HepG2 (cell line): ENCODE data around the gene RNASE11. TPM values are rescaled to one million over a fixed set of nuclear protein-coding genes. Genes with fewer than 3 reads are reported as not detected.

Experiments
- ATAC-seq: fragments of 200-7000 bp; cut with Tn5 transposase; 3 replicates; pipeline ENCODE4 v1.9.1; 2020; ENCODE audit warnings: mild to moderate bottlenecking, moderate library complexity
- BruUV-seq: library from RNA; stranded (reverse); fragments of 400-500 nt; replicated peaks from 2 replicates; lab custom pipeline; 2021; lab: Mats Ljungman, UMichigan
- CTCF ChIA-PET: fragments of 300-600 bp; formaldehyde crosslinking; extraction: SDS; loops from one replicate; lab custom pipeline; 2021; ENCODE audit warnings: low total read pairs, inconsistent platforms, low intra/inter-chr PET ratio; lab: Yijun Ruan, JAX
- POLR2A ChIA-PET: fragments of 350-600 bp; sonication (Branson Sonifier 250); formaldehyde crosslinking; loops from one replicate; lab custom pipeline; 2020; ENCODE audit warnings: antibody characterized with exemption, inconsistent platforms; lab: Yijun Ruan, JAX
- DNase-seq: peaks from one replicate; pipeline ENCODE4 v3.0.0-alpha.2; 2015; ENCODE audit warnings: low spot score
- FAIRE-seq: peaks from 3 replicates; lab custom pipeline; 2011; peaks lifted over from hg19 to GRCh38; lab: Jason Lieb, UNC
- H2AFZ ChIP-seq: one replicate; pipeline ENCODE4 v1.6.1; 2011; ENCODE audit warnings: low read length, inconsistent platforms
- H3K27ac ChIP-seq: fragments of 300-600 bp; 3 replicates; pipeline ENCODE4 v1.8.0; 2011; ENCODE audit warnings: mixed run types, mild to moderate bottlenecking, mixed read lengths, low read length, inconsistent platforms; ENCODE audit not compliant: insufficient read depth; ENCODE audit errors: extremely low read length
- H3K27me3 ChIP-seq, 2 experiments: fragments of 200-600 bp in 1 of 2; 2 replicates in 1 of 2; 3 replicates in 1 of 2; pipeline versions ENCODE4 v1.6.0 to v1.8.0; 2011; ENCODE audit warnings: low read length in 2 of 2, mild to moderate bottlenecking in 2 of 2, moderate library complexity in 2 of 2, inconsistent platforms in 1 of 2; ENCODE audit not compliant: insufficient read depth in 2 of 2, control insufficient read depth in 1 of 2
- H3K36me3 ChIP-seq, 2 experiments: fragments of 200-600 bp in 1 of 2; replicated peaks in 1 of 2; 2 replicates in 1 of 2; 3 replicates in 1 of 2; pipeline versions ENCODE4 v1.5.1 to v1.8.0; 2011; ENCODE audit warnings: low read length in 2 of 2, inconsistent platforms in 1 of 2; ENCODE audit not compliant: insufficient read depth in 2 of 2, control insufficient read depth in 1 of 2
- H3K4me1 ChIP-seq: 2 replicates; pipeline ENCODE4 v1.5.1; 2012; ENCODE audit warnings: low read length, inconsistent platforms; ENCODE audit not compliant: insufficient read depth
- H3K4me2 ChIP-seq: 2 replicates; pipeline ENCODE4 v1.6.0; 2011; ENCODE audit warnings: low read depth, low read length, inconsistent platforms
- H3K4me3 ChIP-seq, 3 experiments: fragments of 200-600 bp in 1 of 3; sonication (generic), shearing (Covaris generic) in 1 of 3; replicated peaks in 1 of 3; 2 replicates each; pipeline ENCODE4 v1.5.1; 2011 to 2016; ENCODE audit warnings: low read length in 3 of 3, inconsistent platforms in 2 of 3, low read depth in 2 of 3, mild to moderate bottlenecking in 2 of 3, control low read depth in 1 of 3, mixed read lengths in 1 of 3; ENCODE audit not compliant: insufficient read depth in 1 of 3
- H3K79me2 ChIP-seq: one replicate; pipeline ENCODE4 v1.6.1; 2011; ENCODE audit warnings: low read length, inconsistent platforms; ENCODE audit not compliant: insufficient read depth
- H3K9ac ChIP-seq: 2 replicates; pipeline ENCODE4 v1.6.0; 2011; ENCODE audit warnings: mild to moderate bottlenecking, low read depth, low read length, inconsistent platforms; ENCODE audit not compliant: insufficient read depth
- H3K9me3 ChIP-seq: 2 replicates; pipeline ENCODE4 v1.5.1; 2012; ENCODE audit warnings: mild to moderate bottlenecking, low read length
- H4K20me1 ChIP-seq: 2 replicates; pipeline ENCODE4 v1.6.0; 2011; ENCODE audit warnings: inconsistent platforms, mild to moderate bottlenecking, low read length, moderate library complexity; ENCODE audit not compliant: insufficient read depth
- CHD4 ChIP-seq: fragments of 200-600 bp; sonication (generic); IDR thresholded peaks from 2 replicates; pipeline ENCODE4 v1.7.0; 2017; ENCODE audit warnings: mild to moderate bottlenecking, low read length, borderline replicate concordance
- DPF2 ChIP-seq: sonication (generic); formaldehyde crosslinking; IDR thresholded peaks from 2 replicates; pipeline ENCODE4 v1.4.0; 2020; ENCODE audit warnings: mild to moderate bottlenecking, low read depth, missing genetic modification reagents, borderline replicate concordance
- EEA1 ChIP-seq: sonication (generic); formaldehyde crosslinking; IDR thresholded peaks from 2 replicates; pipeline ENCODE4 v1.5.1; 2020; ENCODE audit warnings: mild to moderate bottlenecking, missing genetic modification reagents, borderline replicate concordance
- ETV6 ChIP-seq: sonication (generic); formaldehyde crosslinking; conservative IDR thresholded peaks from 2 replicates; pipeline ENCODE4 v1.4.0; 2020; ENCODE audit warnings: missing genetic modification reagents
- HOXA3 ChIP-seq: sonication (generic); formaldehyde crosslinking; IDR thresholded peaks from 2 replicates; pipeline ENCODE4 v1.5.0; 2020; ENCODE audit warnings: missing genetic modification reagents
- JARID2 ChIP-seq: sonication (generic); formaldehyde crosslinking; IDR thresholded peaks from 2 replicates; pipeline ENCODE4 v1.8.1; 2023; ENCODE audit warnings: missing genetic modification reagents, inconsistent platforms; ENCODE audit not compliant: insufficient replicate concordance
- KDM4B ChIP-seq: sonication (generic); formaldehyde crosslinking; IDR thresholded peaks from 2 replicates; pipeline ENCODE4 v1.4.0; 2020; ENCODE audit warnings: missing genetic modification reagents
- MAF1 ChIP-seq: sonication (generic); formaldehyde crosslinking; IDR thresholded peaks from 2 replicates; pipeline ENCODE4 v1.5.0; 2020; ENCODE audit warnings: missing genetic modification reagents, borderline replicate concordance
- RAD21 ChIP-seq: fragments of 450-650 bp; formaldehyde crosslinking; IDR thresholded peaks from 2 replicates; pipeline ENCODE4 v1.5.0; 2020; ENCODE audit warnings: mild to moderate bottlenecking
- REST ChIP-seq, 2 experiments: IDR thresholded peaks; 2 replicates each; pipeline ENCODE4 v1.6.1; 2011 to 2012; ENCODE audit warnings: low read length in 2 of 2, borderline replicate concordance in 1 of 2, low read depth in 1 of 2, mild to moderate bottlenecking in 1 of 2, moderate library complexity in 1 of 2
- SIX1 ChIP-seq: sonication (generic); formaldehyde crosslinking; IDR thresholded peaks from 2 replicates; pipeline ENCODE4 v1.4.0; 2020; ENCODE audit warnings: missing genetic modification reagents, borderline replicate concordance
- SIX4 ChIP-seq: sonication (generic); formaldehyde crosslinking; IDR thresholded peaks from 2 replicates; pipeline ENCODE4 v1.4.0; 2020; ENCODE audit warnings: missing genetic modification reagents
- ZBED4 ChIP-seq: sonication (generic); formaldehyde crosslinking; IDR thresholded peaks from 2 replicates; pipeline ENCODE4 v1.4.0; 2020; ENCODE audit warnings: missing genetic modification reagents, borderline replicate concordance
- ZFP36L2 ChIP-seq: sonication (generic); formaldehyde crosslinking; IDR thresholded peaks from 2 replicates; pipeline ENCODE4 v1.4.0; 2020; ENCODE audit warnings: missing genetic modification reagents
- ZNF644 ChIP-seq: IDR thresholded peaks from 2 replicates; pipeline ENCODE4 v1.6.1; 2016; ENCODE audit warnings: low read depth
- WGBS: methylation state at CpG from one replicate; pipeline ENCODE4 v1.1.6; 2017; ENCODE audit warnings: low lambda C conversion rate; 5-methylcytosine and 5-hydroxymethylcytosine counted together
- in situ Hi-C: cut with HindIII; loops from 2 replicates; pipeline ENCODE4 v1.10.0; 2017; ENCODE audit warnings: low pct_unique_long_range_greater_than_20kb; ENCODE audit not compliant: extremely low pct_ligation_motif_present
- intact Hi-C: fragments of 100-400 bp; cut with micrococcal nuclease; formaldehyde crosslinking; loops from one replicate; pipeline ENCODE4 v1.10.0; 2022; ENCODE audit not compliant: unreplicated experiment
- polyA plus RNA-seq, 8 experiments: library from polyadenylated mRNA; depleted of rRNA in 3 of 8; stranded (reverse) in 7 of 8; unstranded in 1 of 8; fragments of >200 nt; fragmentation: Illumina TruSeq in 4 of 8; extraction: Trizol in 4 of 8; gene quantifications; 2 replicates each; pipeline versions ENCODE4 v1.2.1 to v1.2.3, GENCODE V29; 2011 to 2016; ENCODE audit warnings: low read depth in 4 of 8, missing spikeins in 1 of 8, mixed read lengths in 1 of 8; ENCODE audit not compliant: insufficient read depth in 1 of 8
- total RNA-seq, 5 experiments: library from RNA; depleted of rRNA; stranded (reverse); fragments of >200 nt; fragmentation: Illumina TruSeq; extraction: Trizol; gene quantifications; 2 replicates each; pipeline ENCODE4 v1.2.3, GENCODE V29; 2016; ENCODE audit warnings: low read depth in 1 of 5
- TF ChIP-seq, protein P1 (sequence below): sonication (generic); formaldehyde crosslinking; IDR thresholded peaks from 2 replicates; pipeline ENCODE4 v1.4.0; 2020; ENCODE audit warnings: mild to moderate bottlenecking, missing genetic modification reagents

RNASE11 gene
- total and polyA plus RNA-seq, 2 of the 13 experiments (the other 11 are each of a cell fraction or from before 2014, with no cell fraction given) = not detected

- ChIA-PET CTCF (no interaction called here), POLR2A (no interaction called here)
- no peak overlapping the region for H3K27ac ChIP-seq
- H3K4me3 ChIP-seq = peak overlapping the region in 1 of 3 experiments; percentile 17; a peak in 2 of 6 replicates
- FAIRE-seq = no peak
- ATAC-seq = no peak
- H3K9ac ChIP-seq = no peak overlapping the region
- H3K4me1 ChIP-seq = peaks cover 92% of the 10 kb centered on the region
- no peak for DNase-seq
- in situ Hi-C loops (loop anchor here (25.0 kb wide), 1 partner anchor 162 kb away; the partner anchor contains the start of genes APEX1, OSGEP, PIP4P1 and PNP), intact Hi-C loops (no loop called here)
- peak overlapping the region; percentile 22 for H3K4me2 ChIP-seq
- no peaks in the 10 kb centered on the region for H3K9me3 ChIP-seq
- BruUV-seq = no TSS peak
- no peaks in the 10 kb centered on the region for H3K36me3 ChIP-seq
- no peak overlapping the region for H2AFZ ChIP-seq
- 62% methylated on average over 22 of the region's 22 CpGs for WGBS
- no peaks in the 10 kb centered on the region for H3K79me2 ChIP-seq
- H4K20me1 ChIP-seq = no peaks in the 10 kb centered on the region
- no peaks in the 10 kb centered on the region for H3K27me3 ChIP-seq
- no peak for TF ChIP-seq SIX4 (CRISPR knock-in tag)
- no peak for TF ChIP-seq KDM4B
- 0 out of 2 replicates have a peak, but pooled peaks have one; percentile 5 for TF ChIP-seq HOXA3
- no peak for TF ChIP-seq ZFP36L2 (CRISPR knock-in tag)
- TF ChIP-seq REST (IDR thresholded peaks at IDR 0.05; ENCODE audit: borderline replicate concordance in 1 of 2, low read depth in 1 of 2, low read length in 2 of 2) = no peak
- TF ChIP-seq MAF1 (CRISPR knock-in tag) = no peak
- TF ChIP-seq, protein P1, sequence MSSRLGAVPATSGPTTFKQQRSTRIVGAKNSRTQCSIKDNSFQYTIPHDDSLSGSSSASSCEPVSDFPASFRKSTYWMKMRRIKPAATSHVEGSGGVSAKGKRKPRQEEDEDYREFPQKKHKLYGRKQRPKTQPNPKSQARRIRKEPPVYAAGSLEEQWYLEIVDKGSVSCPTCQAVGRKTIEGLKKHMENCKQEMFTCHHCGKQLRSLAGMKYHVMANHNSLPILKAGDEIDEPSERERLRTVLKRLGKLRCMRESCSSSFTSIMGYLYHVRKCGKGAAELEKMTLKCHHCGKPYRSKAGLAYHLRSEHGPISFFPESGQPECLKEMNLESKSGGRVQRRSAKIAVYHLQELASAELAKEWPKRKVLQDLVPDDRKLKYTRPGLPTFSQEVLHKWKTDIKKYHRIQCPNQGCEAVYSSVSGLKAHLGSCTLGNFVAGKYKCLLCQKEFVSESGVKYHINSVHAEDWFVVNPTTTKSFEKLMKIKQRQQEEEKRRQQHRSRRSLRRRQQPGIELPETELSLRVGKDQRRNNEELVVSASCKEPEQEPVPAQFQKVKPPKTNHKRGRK (CRISPR knock-in tag) = 0 out of 2 replicates have a peak, but pooled peaks have one; percentile 22
- TF ChIP-seq ZBED4 = no peak
- TF ChIP-seq ZNF644 (CRISPR knock-in tag) = no peak
- TF ChIP-seq DPF2 (CRISPR knock-in tag) = no peak
- no peak for TF ChIP-seq RAD21 (CRISPR knock-in tag)
- TF ChIP-seq ETV6 (CRISPR knock-in tag) = no peak
- no peak for TF ChIP-seq EEA1 (CRISPR knock-in tag)
- peak; percentile 24 for TF ChIP-seq JARID2 (CRISPR knock-in tag)
- 0 out of 2 replicates have a peak, but pooled peaks have one; percentile 35 for TF ChIP-seq CHD4
- TF ChIP-seq SIX1 (CRISPR knock-in tag) = no peak
Observed at GRCh38 chr14:20624495-20625070, 36.8 kb upstream of the RNASE11 start.
